22Rv1 (cell line): ENCODE results near the gene GPR173.

Experiments used
- ZFX ChIP-seq: fragments of 450-650 bp; IDR thresholded peaks from 2 replicates; pipeline ENCODE4 v1.6.1; 2017; ENCODE audit warnings: antibody characterized with exemption, borderline replicate concordance
- TF ChIP-seq, protein P1 (sequence below): fragments of 450-650 bp; IDR thresholded peaks from 2 replicates; pipeline ENCODE4 v1.5.1; 2017; ENCODE audit warnings: mild to moderate bottlenecking

DNA sequence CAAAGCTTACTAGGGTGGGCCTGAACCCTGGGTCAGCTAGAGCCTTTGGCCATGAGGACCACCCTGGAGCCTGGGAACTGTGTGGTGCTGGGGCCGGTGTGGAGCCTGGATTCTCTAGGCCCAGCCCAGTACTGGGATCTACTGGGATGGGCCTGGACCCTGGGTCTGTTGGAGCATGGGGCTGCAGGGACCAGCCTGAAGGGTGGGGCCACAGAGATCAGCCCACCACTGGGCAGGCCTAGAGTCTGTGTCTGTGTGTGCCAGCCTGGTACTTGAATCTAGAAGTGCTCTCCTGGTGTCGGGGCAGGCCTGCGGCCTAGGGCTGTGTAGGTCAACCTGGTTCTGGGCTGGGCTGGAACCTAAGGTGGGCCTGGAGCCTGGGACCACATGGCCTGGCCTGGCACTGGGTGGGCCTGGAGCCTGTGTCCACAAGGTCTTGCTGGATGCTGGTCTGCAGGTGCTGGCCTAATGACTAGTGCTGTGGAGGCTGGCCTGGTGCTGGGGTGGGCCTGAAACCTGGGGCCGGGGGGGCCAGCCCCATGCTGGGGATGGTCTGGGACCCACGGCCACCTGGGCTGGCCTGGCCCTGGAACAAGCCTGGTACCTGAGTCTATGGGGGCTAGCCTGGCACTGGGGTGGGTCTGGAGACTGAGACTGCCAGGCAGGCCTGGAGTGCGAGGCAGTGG is 66.4 kb downstream of the GPR173 start:
- TF ChIP-seq, protein P1, sequence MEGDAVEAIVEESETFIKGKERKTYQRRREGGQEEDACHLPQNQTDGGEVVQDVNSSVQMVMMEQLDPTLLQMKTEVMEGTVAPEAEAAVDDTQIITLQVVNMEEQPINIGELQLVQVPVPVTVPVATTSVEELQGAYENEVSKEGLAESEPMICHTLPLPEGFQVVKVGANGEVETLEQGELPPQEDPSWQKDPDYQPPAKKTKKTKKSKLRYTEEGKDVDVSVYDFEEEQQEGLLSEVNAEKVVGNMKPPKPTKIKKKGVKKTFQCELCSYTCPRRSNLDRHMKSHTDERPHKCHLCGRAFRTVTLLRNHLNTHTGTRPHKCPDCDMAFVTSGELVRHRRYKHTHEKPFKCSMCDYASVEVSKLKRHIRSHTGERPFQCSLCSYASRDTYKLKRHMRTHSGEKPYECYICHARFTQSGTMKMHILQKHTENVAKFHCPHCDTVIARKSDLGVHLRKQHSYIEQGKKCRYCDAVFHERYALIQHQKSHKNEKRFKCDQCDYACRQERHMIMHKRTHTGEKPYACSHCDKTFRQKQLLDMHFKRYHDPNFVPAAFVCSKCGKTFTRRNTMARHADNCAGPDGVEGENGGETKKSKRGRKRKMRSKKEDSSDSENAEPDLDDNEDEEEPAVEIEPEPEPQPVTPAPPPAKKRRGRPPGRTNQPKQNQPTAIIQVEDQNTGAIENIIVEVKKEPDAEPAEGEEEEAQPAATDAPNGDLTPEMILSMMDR = no peak
- no peak for TF ChIP-seq ZFX
